HG03175 (cell line): ENCODE results near the gene PRCD.

ENCODE experiments used
- ATAC-seq: cut with Tn5 transposase; IDR thresholded peaks from one replicate; pipeline ENCODE4 v1.9.1; 2021; ENCODE audit warnings: mild to moderate bottlenecking, moderate library complexity; ENCODE audit not compliant: unreplicated experiment

Gene PRCD

DNA sequence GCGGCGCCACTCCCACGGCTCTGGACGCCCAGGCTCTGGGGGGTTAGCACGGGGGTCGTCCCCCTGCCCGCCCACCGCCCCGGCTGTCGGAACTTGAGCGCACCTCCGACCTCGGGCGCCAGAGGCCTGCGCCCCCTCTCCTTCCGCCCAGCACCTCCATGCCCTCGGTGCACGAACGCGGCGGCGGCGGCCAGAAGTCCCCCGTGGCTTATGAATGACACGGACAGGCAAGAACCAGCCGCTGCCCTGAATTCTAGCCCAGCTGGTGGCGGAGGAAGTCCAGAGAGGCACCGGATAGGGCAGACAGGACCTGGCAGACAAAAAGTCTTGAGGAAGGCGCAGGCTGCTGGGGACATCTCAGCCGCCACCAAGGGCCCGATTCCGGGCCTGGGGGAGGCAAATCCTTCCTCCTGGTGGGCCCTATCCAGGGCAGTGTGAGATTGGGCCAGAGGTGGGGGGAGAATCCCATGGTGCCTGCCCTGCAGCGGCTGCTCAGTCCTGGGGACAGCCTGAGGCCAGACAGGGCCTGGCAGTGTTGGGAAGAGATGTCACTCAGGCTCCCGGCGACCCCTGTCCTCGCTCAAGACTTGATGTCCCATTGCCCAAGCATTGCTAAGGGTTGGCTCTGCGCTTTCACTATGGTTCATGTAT lies 1.4 kb upstream of the PRCD start:
- ATAC-seq, result no peak

DNA sequence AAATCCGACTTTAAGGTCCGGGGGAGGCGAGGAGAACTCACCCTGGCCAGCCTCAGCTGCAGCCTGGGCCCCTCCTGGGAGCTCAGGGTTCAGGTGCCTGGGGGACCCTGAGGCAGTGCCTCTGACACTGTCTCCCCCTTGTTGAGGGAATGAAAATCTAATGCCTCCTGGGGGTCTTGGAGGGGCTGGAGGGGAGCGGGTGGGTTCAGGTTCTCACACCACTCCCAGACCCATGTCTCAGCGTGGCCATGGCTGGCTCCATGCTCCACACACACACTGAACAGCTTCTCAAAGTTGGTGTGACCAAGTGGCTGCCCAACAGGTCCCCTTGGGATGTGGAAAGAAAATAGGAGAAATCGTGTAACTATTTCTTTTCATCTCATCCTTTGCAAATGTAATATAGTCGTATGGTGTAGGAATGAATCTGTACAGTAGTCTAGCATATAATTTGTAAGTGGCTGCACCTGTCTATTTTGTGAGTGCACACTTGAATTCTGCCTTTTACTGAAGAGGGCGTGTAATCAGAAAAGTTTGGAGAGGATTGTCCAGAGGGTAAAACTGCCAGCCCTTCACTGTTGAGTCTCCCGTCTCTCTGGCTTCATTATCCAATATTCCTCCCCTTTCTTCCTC lies 788 bp upstream of the PRCD start:
- ATAC-seq, result no peak

DNA sequence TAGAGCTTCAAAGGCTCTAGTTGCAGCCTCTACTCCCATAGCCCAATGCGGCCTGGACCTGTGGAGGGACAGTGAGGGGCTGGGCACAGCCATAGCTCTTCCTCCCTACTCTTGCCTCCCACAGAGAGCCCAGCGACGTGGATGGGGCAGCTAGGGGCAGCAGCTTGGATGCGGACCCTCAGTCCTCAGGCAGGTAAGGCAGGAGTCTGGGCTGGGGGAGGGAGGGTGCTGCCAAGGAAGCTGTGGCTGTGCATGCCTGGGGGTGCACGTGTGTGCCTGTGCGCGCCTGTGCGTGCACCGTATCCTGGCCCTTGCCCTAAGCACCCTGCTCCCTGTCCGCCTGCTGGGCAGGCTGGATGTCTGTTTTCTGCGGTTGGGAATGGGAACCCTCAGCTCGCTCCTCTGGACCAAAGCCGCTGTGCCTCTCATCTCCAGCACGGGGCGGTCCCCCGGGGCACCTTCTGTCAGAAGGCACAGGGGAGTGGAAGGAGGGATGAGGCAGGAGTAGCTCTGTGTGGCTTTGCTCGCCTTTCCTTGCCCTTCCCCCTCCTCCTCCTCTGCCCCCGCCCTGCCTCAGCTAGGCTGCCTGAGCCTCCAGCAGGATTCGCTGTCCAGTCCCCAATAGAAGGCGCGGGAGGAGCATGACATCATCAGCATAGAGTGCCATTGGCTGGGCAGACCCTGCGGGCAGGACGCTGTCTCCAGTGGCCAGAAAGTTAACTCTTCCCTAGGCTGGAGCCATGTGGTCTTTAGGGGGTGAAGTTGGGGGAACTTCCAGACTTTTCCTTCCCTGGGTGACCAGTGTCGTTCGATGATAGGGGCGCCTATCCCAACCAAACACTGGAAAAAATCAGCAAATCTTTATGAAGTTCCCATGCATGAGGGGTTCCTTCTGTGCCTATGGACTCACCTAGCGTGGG lies 797 bp downstream of the PRCD start:
- ATAC-seq, result no peak

DNA sequence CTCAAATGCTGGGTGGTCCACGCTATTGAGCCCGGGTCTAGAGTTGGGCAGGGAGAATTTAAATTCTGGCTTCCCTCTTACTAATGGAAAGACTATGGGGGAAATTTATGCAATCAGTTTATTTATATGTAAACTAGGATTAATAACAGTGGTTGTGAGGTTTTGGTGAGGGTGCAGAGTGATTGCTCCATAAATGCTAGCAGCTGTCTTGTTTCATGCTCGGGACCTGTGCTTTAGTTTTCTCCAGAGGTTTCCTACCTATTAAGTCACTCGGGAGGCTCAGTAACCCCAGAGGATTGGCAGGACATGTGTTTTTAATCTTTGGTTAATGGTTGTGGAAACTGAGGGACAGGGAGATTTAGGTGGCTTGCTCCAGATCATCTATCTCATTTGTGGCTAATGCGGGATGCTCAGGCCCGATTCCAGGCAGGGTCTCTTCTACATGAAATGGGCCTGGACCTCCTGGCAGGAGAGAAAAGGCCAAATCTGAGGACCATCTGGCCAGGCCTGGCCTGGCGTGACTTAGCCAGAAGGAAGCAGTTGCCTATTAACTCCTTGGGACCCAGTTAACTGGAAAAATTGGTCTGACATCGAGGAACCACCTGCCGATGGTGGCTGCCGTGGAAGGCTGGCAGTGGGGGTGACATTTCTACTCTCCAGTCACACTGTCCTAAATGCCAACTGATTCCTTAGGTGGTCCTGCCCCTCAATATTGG lies 2.1 kb downstream of the PRCD start:
- no peak for ATAC-seq

DNA sequence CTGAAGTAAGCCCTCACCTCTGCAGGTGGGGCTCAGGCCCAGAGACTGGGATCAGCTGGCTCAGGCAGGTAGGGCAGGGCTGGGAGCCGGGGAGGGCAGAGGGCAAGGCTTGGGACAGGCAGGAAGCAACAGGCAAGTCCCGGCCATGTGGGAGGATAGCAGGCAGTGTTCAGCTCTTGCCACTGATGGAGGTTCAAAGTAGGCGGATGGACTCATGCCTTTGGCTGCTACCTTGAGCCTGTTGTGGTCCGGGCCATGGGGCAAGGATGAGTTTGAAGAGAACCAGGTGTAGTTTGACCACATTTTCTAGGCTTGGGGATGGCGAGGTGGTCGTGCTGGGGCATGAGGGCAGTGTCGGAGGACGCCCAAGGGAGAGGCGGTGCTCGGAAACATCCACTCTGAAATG lies 2.7 kb downstream of the PRCD start:
- no peak for ATAC-seq

DNA sequence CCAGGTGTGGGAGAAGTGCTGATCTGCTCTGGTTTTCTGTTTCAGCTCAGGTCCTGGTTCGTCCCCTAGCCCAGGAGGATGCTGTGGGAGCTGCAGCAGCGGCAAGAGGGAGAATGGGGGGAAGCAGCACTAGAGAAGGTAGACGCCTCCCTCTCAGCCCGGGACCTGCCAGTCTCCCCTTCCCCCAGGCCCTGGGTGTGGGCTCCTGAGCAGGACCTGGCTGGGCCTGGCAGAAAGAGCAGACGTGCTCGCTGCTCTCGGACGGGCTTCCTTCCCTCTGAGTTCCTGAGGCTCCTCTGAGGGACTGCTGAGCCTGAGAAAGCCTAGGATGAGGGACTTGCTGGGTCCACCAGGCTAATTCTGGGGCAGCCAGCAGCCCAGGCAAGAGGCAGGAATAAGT lies 3.1 kb downstream of the PRCD start:
- ATAC-seq, result no peak

DNA sequence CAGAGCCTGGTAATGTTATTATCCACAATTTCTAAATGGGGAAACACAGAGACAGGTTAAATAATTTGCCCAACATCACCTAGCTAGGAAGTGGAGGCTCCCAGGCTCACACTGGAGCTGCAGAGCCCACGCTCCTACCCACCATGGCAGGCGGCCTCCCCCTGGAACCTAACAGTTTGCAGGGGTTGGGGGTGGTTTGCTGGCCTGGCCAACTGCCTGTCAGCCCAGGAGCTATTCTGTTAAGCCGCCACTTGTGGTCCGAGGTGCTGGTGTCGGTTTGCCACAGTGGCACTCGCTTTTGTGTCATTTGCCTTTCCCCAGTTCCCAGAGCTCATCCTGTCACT lies 3.6 kb downstream of the PRCD start:
- ATAC-seq, result no peak

DNA sequence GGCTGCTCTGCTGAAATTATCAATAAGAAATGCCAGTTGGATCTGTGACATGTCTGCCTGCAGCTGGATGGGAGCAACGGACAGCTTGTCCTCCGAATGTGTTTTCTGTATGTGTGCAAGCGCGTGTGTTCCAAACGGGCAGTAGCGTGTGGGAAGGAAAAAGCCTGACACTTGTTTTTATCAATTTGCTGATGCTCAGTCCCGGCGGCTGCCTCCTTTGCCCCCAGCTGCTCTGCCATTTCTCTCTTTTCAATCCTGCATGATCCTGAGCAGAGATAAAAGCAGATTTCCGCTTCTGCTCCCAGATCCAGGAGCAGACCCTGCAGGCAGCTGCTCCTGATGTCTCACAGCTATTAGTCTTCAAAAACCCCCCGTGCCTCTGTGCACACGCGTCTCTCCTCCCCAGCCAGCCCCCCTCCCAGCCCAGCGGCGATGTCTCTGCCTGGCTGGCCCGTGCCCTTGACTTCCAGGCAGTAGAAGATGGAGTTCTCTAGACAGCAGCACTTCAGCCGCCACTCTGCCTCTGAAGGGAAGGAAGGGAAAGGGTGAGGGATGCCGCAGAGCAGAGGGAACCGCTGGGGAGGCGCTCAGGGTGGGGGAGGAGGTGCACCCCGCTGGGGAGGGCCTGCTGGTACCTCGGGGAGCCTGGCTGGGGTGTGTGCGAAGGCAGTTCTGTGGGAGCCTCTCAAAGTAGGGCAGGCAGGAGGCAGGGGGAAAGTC lies 4.1 kb downstream of the PRCD start:
- no peak for ATAC-seq

DNA sequence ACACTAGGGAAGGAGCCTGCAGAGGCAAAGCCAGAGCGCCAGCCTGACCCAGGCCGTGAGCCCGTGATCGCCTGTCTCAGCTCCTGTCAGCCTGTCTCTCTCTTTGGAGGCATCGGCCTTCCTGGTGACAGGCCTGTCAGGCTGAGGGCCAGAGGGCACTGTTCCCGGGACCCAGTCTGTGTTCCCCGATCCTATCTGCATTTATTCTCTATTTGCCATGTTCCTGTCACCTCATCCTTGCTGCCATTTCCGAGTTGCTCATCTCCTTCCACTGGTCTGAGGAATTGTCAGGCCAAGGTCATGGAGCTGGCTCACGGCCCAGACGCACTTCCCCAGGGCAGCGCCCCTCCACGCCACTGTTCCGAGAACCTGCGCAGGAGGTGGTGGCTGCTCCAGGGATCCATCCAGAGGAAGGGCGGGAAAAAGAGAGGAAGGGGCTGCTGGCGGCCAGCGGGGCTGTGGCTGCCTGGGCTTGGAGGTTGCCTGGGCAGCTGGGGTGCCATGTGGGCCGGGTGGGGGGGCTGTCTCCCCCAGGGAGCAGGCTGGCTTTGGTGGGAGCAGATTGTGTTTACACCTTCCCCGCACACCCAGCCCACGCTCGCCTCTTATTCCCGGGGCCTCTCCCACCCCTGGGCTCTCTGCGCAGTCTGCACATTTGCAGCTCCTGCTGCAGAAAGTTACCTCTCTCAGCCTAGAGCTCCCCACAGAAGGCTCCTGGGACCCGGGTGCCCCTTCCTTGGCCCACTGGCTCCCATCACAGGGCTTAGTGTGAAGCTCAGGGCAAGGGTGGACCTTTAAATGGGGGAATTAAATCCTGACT lies 4.9 kb downstream of the PRCD start:
- no peak for ATAC-seq

DNA sequence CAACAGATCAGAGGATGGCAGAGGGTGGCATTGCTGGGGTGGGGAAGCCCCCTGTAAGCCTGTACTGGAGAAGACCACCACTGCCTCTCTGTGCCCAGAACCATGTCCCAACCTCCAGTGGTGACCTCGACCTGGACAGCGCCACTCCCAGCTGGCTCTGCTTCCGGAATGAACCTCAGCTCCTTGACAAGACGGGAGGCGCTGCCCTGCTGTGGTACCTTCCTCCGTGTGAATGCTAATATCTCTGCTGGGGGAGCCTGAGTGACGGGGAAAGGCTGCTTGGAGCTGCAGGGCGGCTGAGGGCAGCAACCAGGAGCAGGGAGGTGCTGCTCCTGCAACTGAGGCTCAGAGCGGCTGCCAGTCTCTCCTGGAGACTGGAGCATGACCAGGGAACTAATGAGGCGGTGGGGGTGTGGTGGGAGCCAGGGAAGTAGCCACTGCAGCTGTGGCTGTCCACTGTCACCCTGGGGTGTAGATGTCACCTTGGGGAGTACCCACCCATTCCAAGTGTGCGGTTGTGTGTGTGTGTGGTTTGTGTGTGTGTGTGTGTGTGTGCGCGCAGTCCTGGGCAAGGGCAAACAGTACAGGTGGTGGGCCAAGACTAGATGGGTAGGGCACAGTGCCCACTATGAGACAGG lies 6.2 kb downstream of the PRCD start:
- ATAC-seq, result no peak

DNA sequence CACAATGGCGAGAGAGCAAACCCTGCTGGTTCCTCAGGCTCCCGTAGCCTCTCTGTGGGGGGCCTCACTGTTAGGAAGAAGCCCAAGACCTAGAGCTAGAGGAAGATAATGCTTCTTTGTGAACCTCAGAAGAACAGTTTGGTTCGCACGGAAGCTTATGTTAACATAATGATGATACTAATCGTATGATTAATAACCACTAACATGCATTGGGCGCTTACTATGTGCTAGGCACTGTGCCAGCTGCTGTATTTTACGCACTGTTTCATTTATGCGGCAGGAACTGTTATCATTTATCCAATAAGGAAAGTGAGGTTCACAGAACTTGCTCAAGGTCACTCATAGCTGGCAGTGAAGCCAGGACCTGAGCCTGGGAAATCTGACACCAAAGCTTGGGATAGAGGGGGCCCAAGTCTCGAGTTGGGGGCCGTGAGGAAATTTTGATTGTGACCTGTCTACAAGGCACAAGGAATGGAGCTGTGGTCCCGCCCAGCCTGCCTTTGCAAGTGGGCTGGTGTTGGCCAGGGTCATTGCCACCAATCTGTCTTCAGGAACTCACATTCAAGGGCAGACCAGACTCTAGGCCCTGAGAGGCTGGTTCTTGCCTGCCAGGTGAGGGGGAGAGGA lies 6.8 kb downstream of the PRCD start:
- ATAC-seq, result no peak

DNA sequence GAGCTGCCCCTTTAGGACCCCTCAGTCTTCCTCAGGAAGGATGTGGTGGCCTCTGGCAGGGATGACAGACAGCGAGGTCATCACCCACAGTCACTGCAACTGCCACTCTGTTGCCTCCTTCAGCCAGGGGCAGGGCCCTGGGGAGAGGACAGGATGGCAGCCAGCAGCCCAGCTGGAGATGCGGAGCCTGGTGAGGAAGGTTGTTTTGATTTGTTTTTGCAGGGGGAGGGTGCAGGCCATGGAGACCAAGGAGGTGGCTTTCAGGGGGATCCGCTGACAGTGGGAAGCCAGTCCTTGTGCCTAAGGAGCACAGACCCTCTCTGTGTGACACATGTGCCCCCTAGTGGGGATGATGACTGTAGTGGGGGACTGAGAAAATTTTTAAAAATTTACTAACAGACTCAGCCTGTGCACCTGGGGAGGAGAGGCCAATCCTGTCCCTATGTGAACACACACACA lies 7.4 kb downstream of the PRCD start:
- ATAC-seq, result no peak

DNA sequence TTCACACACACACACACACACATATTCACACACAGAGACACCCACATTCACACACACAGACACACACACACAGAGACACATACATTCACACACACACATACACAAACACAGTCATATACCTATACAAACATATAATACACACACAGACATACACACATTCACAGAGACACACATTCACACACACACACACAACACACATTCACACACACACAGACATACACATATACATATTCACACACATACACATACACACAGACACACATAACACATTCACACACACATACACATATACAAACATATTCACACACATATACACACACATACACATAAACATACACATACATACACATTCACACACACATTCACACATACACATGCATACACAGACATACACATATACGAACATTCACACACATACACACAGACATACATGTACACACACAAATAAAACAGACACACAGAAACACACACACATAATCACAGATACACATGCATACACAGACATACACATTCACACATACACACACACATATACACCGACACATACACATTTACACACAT lies 7.9 kb downstream of the PRCD start:
- ATAC-seq, result no peak

DNA sequence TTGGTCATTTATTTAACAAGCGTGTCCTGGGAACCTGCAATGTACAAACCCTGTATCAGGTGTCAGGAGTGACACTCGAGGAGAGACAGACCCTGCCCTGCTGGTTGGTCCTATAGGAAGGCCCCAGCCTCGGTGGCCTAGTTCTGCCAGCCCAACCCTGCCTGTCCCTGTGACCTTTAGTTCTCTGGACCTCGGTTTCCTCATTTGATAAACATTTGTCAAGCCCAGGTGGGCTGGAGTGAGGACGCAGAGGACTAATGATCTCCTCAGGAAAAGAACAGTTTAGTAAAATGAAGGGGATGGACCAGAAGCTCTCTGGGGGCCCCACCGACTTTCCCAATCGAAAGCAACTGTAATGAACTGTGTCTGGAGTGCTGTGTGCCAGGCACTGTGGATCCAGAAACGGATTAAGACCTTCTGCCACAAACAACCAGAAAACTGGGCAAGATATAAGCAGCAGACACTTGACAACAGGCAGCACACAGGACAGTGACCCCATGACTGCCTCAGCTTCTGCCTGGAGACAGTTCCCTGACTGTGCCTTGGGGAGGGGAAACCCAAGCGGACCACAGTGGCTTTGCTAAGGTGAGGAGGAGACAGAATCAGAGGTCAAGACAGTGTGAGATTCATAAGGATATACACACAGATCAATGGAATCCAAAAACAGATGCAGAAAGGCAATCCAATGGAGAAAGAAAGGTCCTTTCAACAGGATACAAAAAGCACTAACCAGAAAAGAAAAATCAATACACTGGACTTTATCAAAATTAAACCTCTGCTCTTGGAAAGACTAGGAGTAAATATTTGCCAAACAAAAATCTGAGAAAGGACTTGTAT lies 8.8 kb downstream of the PRCD start:
- no peak for ATAC-seq

DNA sequence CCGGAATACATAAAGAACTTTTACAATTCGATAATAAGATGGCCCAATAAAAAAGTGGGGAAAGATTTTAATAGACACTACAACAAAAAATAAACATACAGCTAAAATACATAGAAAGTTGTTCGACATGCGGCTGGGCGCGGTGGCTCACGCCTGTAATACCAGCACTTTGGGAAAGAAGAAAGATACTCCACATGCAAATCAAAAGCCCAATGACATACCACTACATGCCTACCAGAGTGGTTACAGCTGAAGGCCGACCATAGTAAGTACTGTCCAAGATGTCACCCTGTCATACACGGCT lies 9.3 kb downstream of the PRCD start:
- ATAC-seq, result no peak

DNA sequence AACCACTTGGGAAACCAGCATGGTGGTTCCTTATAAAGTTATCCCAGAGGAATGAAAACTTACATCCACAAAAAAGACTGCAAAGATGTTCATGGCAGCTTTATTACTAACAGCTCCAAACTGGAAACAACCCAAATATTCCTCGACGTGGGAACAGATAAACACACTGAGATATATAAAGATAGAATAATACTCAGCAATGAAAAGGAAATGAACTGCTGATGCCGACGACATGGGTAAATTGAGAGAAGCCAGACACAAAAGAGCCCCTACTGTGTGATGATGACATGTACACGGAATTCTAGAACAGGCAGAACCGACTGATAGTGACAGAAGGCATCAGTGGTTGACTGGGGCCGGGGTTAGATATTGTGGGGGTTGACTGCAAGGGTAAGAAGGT lies 9.7 kb downstream of the PRCD start:
- ATAC-seq, result no peak

DNA sequence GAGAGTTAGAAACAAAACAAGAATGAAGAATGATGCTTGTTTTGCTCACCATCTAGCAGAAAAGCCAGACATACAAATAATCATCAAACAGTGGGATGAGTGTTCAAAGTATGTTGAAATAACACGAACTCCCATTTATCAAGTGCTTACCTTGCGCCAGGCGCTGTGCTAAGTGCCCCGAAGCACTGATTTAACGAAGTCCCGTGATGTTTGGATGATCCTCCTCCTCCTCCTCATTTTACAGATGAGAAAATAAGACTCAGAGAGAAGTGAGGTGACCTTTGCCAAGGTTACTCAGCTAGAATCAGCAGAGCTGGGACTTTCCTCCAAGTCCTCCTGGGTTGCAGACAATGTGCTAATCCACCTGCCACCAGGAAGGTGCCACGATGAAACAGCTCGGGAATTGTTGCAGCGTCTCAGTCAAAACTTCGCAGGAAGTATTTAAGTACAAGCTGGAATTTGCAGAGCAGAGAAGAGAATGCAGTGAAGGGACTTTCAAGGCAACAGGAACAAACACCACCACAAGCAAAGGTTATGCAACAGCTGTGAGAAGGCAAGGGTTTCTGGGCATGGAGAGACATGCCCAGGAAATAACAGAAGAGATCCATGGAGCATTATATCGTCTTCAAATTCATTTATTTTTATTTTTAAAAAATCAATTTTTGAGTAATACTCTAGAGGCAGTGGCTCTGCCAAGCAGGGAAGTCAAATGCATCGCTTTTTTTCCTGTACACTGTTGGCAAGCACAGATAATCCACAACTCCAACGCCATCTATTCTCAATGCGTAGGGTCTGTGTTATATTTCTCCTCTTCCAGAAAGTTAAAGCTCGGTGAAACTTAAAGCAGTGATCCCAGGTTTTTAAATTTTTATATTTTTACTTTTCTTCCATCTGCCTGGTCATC lies 11.1 kb downstream of the PRCD start:
- no peak for ATAC-seq
